ENCODE data around the gene NOP14.
"Not testable (repeated sequence)": the region's sequence is repeated elsewhere in the genome, so short reads cannot be mapped to it uniquely, and the experiment has no call there.

NOP14 gene

GRCh38 chr4:2942037-2942531 is 21.1 kb downstream of the NOP14 start:
- Mint-ChIP-seq H3K27me3 (no peaks in the 10 kb centered on the region), H3K27ac (peak overlapping the region; percentile 91), H3K4me1 (peaks cover 21 to 32% of the 10 kb centered on the region in 2 donors), H3K9me3 (no peaks in the 10 kb centered on the region), H3K4me3 (no peak overlapping the region), H3K36me3 (peaks cover 62 to 79% of the 10 kb centered on the region in 2 donors)
- DNase-seq = no peak
- peak in 1 of 2 donors; percentile 3 for ATAC-seq (replicated peaks)

GRCh38 chr4:2941138-2942036 is 21.8 kb downstream of the NOP14 start:
- no peak for DNase-seq

GRCh38 chr4:2940267-2941137 is 22.7 kb downstream of the NOP14 start:
- Mint-ChIP-seq H3K27me3 (no peaks in the 10 kb centered on the region), H3K36me3 (peaks cover 61 to 79% of the 10 kb centered on the region in 2 donors), H3K4me1 (peaks cover 28 to 47% of the 10 kb centered on the region in 2 donors), H3K4me3 (no peak overlapping the region), H3K27ac (peak overlapping the region; percentile 82), H3K9me3 (no peaks in the 10 kb centered on the region)
- DNase-seq (no peak), ATAC-seq (replicated peaks) (no peak)

More at GRCh38 chr4:2941138-2942036, 21.8 kb downstream of the NOP14 start:
- Mint-ChIP-seq H3K36me3 (peaks cover 63 to 80% of the 10 kb centered on the region in 2 donors), H3K4me1 (peaks cover 28 to 39% of the 10 kb centered on the region in 2 donors), H3K27ac (peak overlapping the region; percentile 82), H3K4me3 (no peak overlapping the region), H3K27me3 (no peaks in the 10 kb centered on the region), H3K9me3 (no peaks in the 10 kb centered on the region)
- no peak for ATAC-seq (replicated peaks)

GRCh38 chr4:2939383-2940243 is 23.6 kb downstream of the NOP14 start:
- no peaks in the 10 kb centered on the region for H3K9me3 Mint-ChIP-seq
- peak overlapping the region in 1 of 2 donors; percentile 17 for H3K4me3 Mint-ChIP-seq
- no peak for ATAC-seq (replicated peaks)
- H3K27me3 Mint-ChIP-seq = no peaks in the 10 kb centered on the region
- H3K4me1 Mint-ChIP-seq = peaks cover 28 to 50% of the 10 kb centered on the region in 2 donors
- peak overlapping the region; percentile 67 for H3K27ac Mint-ChIP-seq
- DNase-seq = no peak
- peaks cover 56 to 75% of the 10 kb centered on the region in 2 donors for H3K36me3 Mint-ChIP-seq

- DNase-seq (no peak), ATAC-seq (replicated peaks) (no peak)
- H3K36me3 Mint-ChIP-seq = peaks cover 53 to 71% of the 10 kb centered on the region in 2 donors
- H3K27me3 Mint-ChIP-seq = no peaks in the 10 kb centered on the region
- H3K4me1 Mint-ChIP-seq = peaks cover 28 to 50% of the 10 kb centered on the region in 2 donors
- peak overlapping the region; percentile 65 for H3K27ac Mint-ChIP-seq
- H3K4me3 Mint-ChIP-seq = peak overlapping the region in 1 of 2 donors; percentile 17
- no peaks in the 10 kb centered on the region for H3K9me3 Mint-ChIP-seq
Measured at GRCh38 chr4:2938906-2939305, 24.3 kb downstream of the NOP14 start.

- H3K36me3 Mint-ChIP-seq = peaks cover 51 to 68% of the 10 kb centered on the region in 2 donors
- H3K27ac Mint-ChIP-seq; H3K27me3 Mint-ChIP-seq; H3K9me3 Mint-ChIP-seq; ATAC-seq (replicated peaks); DNase-seq; H3K4me3 Mint-ChIP-seq: not testable (repeated sequence)
- peaks cover 28 to 52% of the 10 kb centered on the region in 2 donors for H3K4me1 Mint-ChIP-seq
Measured at GRCh38 chr4:2938411-2938810, 24.8 kb downstream of the NOP14 start.

- Mint-ChIP-seq H3K27ac (no peak overlapping the region), H3K4me3 (peak overlapping the region in 1 of 2 donors; percentile 89), H3K9me3 (no peaks in the 10 kb centered on the region), H3K36me3 (peaks cover 52 to 69% of the 10 kb centered on the region in 2 donors), H3K4me1 (peaks cover 31 to 53% of the 10 kb centered on the region in 2 donors), H3K27me3 (no peaks in the 10 kb centered on the region)
- no peak for DNase-seq
- no peak for ATAC-seq (replicated peaks)
Measured at GRCh38 chr4:2937986-2938385, 25.2 kb downstream of the NOP14 start.

GRCh38 chr4:2937146-2937857 is 25.9 kb downstream of the NOP14 start:
- Mint-ChIP-seq H3K27ac (peak overlapping the region; percentile 96), H3K4me3 (peak overlapping the region; percentile 20 to 89), H3K4me1 (peaks cover 29 to 54% of the 10 kb centered on the region in 2 donors), H3K27me3 (no peaks in the 10 kb centered on the region), H3K9me3 (no peaks in the 10 kb centered on the region), H3K36me3 (peaks cover 47 to 65% of the 10 kb centered on the region in 2 donors)
- no peak for DNase-seq
- no peak for ATAC-seq (replicated peaks)

GRCh38 chr4:2936773-2937145 is 26.4 kb downstream of the NOP14 start:
- H3K9me3 Mint-ChIP-seq = no peaks in the 10 kb centered on the region
- DNase-seq (no peak), ATAC-seq (replicated peaks) (peak in 1 of 2 donors; percentile 18)
- H3K4me3 Mint-ChIP-seq = peak overlapping the region; percentile 20 to 89
- H3K36me3 Mint-ChIP-seq = peaks cover 51 to 67% of the 10 kb centered on the region in 2 donors
- no peaks in the 10 kb centered on the region for H3K27me3 Mint-ChIP-seq
- H3K4me1 Mint-ChIP-seq = peaks cover 34 to 59% of the 10 kb centered on the region in 2 donors
- peak overlapping the region; percentile 96 for H3K27ac Mint-ChIP-seq

- H3K9me3 Mint-ChIP-seq = no peaks in the 10 kb centered on the region
- DNase-seq (peak; percentile 66), ATAC-seq (replicated peaks) (peak; percentile 17 to 42)
- peaks cover 41 to 66% of the 10 kb centered on the region in 2 donors for H3K4me1 Mint-ChIP-seq
- peak overlapping the region; percentile 89 to 92 for H3K4me3 Mint-ChIP-seq
- H3K27me3 Mint-ChIP-seq = no peaks in the 10 kb centered on the region
- peaks cover 55 to 67% of the 10 kb centered on the region in 2 donors for H3K36me3 Mint-ChIP-seq
- peak overlapping the region; percentile 96 for H3K27ac Mint-ChIP-seq
Measured at GRCh38 chr4:2935762-2936743, 27.2 kb downstream of the NOP14 start.

- Mint-ChIP-seq H3K27ac (peak overlapping the region; percentile 96), H3K4me1 (peaks cover 43 to 74% of the 10 kb centered on the region in 2 donors), H3K4me3 (peak overlapping the region; percentile 89 to 92), H3K9me3 (no peaks in the 10 kb centered on the region), H3K36me3 (peaks cover 52 to 64% of the 10 kb centered on the region in 2 donors), H3K27me3 (no peaks in the 10 kb centered on the region)
- ATAC-seq (replicated peaks) (peak; percentile 57 to 75), DNase-seq (peak; percentile 91)
Measured at GRCh38 chr4:2934813-2935761, 28.1 kb downstream of the NOP14 start.
